ACC112 (cell line): ENCODE data around the gene SAMD7.
A peak's percentile ranks its signal among the peaks of the same experiment; 100 is the strongest.

ENCODE experiments used
- H2AFZ ChIP-seq: fragments of 200-600 bp; sonication (generic); one replicate; pipeline ENCODE4 v1.6.0; 2017; ENCODE audit warnings: antibody characterized with exemption, low read length; ENCODE audit not compliant: unreplicated experiment
- H3K27ac ChIP-seq: fragments of 200-600 bp; sonication (generic); 2 replicates; pipeline ENCODE4 v1.5.1; 2014; ENCODE audit warnings: low read depth, mild to moderate bottlenecking, antibody characterized with exemption, low read length, moderate library complexity
- H3K27me3 ChIP-seq: fragments of 200-600 bp; sonication (generic); 2 replicates; pipeline ENCODE4 v1.6.1; 2014; ENCODE audit warnings: mild to moderate bottlenecking, antibody characterized with exemption, low read length, moderate library complexity, mixed read lengths; ENCODE audit not compliant: insufficient read depth
- H3K36me3 ChIP-seq: fragments of 200-600 bp; sonication (generic); 2 replicates; pipeline ENCODE4 v1.6.1; 2016; ENCODE audit warnings: mild to moderate bottlenecking, antibody characterized with exemption, low read length, moderate library complexity, mixed read lengths; ENCODE audit not compliant: insufficient read depth
- H3K4me1 ChIP-seq: fragments of 200-600 bp; sonication (generic); one replicate; pipeline ENCODE4 v1.6.1; 2016; ENCODE audit warnings: low read length, mixed read lengths; ENCODE audit not compliant: insufficient read depth, unreplicated experiment, control insufficient read depth
- H3K4me3 ChIP-seq: fragments of 200-600 bp; sonication (generic); 2 replicates; pipeline ENCODE4 v1.5.1; 2014; ENCODE audit warnings: mild to moderate bottlenecking, low read depth, low read length
- H3K79me2 ChIP-seq: fragments of 200-600 bp; sonication (generic); one replicate; pipeline ENCODE4 v1.6.0; 2016; ENCODE audit warnings: low read length; ENCODE audit not compliant: control insufficient read depth, unreplicated experiment, insufficient read depth

Gene SAMD7

DNA sequence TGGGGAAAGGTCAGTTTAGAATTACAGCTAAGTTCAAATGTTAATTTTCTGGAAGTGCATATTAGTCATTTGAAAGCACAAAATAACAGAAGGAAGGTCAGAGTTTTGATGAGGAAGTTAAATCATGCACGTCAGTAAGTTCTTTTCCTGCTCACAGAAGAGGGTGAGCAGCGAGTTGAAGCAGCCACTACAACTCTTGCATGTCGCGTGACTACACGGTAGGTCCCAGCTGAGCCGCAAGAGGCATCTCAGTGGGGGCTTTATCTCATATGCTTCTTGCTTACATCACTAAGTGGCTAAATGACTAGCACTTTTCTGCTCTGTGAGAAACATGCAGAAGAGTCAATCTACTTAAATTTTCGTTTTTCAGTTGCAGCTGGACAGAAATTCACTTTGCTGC lies 33.9 kb downstream of the SAMD7 start:
- Histone ChIP-seq H3K79me2 (no peaks in the 10 kb centered on the region), H3K4me3 (no peak overlapping the region), H3K27me3 (peaks cover 11% of the 10 kb centered on the region; the same call in 1 of the 2 replicates), H3K36me3 (no peaks in the 10 kb centered on the region), H2AFZ (no peak overlapping the region), H3K27ac (no peak overlapping the region), H3K4me1 (no peaks in the 10 kb centered on the region)

DNA sequence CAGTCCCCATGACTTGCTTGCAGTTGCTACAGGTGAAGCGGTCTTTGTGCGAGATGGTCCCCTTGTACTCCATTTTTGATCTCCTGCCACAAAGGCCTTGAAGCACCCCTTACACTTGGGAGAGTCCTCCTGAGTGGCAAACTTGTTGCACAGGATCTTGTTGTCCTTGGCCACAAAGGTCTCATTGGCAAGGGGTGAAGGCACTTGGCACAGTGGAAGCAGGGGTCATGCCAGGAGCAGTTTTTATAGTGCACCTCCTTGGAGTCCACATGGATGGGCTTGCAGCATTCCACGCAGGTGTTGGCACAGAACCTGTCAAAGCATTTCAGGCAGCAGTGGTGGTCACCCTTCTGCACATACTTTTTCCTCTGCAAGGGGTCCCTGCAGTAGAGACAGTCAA lies 35.0 kb downstream of the SAMD7 start:
- Histone ChIP-seq H3K27me3 (peaks cover 11% of the 10 kb centered on the region; the same call in 1 of the 2 replicates), H3K4me3 (no peak overlapping the region), H3K36me3 (no peaks in the 10 kb centered on the region), H3K79me2 (no peaks in the 10 kb centered on the region), H3K27ac (no peak overlapping the region), H2AFZ (no peak overlapping the region), H3K4me1 (no peaks in the 10 kb centered on the region)

DNA sequence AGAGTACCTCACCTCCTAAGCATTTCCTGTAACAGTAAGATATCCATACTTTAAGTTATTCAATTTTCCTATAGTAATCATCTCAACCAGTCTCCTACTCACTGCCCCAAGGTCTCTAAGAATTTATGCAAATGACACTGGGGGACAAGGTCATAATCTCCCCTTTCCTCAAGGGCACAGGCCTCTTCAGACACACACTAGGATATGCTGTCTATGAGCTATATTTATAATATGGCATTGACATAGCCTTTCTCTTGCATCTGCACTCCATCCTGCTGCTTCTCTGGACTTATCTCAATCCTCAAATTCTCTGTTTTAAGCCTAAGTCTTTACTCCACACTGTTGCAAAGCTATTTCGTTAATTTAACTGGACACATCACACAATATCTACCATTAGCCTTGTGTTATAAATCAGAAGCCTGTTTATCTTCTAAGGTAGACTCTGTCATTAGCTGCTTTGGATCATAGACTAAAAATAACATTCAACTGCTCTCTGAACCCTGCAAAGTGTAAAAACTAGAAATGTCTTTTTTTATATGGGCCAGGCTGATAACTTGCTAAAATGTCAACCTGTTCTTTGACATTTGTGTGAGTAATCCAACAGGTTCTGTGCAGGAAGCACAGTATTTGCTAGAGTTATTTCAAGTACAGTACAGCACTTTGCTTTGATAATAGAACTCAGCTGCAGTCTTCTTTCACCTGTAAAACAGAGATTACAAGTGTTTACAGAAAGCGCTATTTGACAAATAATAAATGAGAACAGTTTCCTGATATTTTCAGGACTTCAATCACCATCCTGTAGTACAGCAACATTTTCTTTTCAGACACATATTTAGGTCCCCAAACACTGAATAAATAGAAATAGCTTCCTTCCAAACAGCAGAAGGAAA lies 37.4 kb downstream of the SAMD7 start:
- Histone ChIP-seq H3K36me3 (no peaks in the 10 kb centered on the region), H2AFZ (no peak overlapping the region), H3K27me3 (peaks cover 11% of the 10 kb centered on the region; the same call in 1 of the 2 replicates), H3K4me3 (no peak overlapping the region), H3K27ac (no peak overlapping the region), H3K79me2 (no peaks in the 10 kb centered on the region), H3K4me1 (no peaks in the 10 kb centered on the region)

- Histone ChIP-seq H3K79me2 (no peaks in the 10 kb centered on the region), H2AFZ (no peak overlapping the region), H3K4me3 (no peak overlapping the region), H3K27me3 (peaks cover 19% of the 10 kb centered on the region), H3K4me1 (no peaks in the 10 kb centered on the region), H3K36me3 (no peaks in the 10 kb centered on the region), H3K27ac (no peak overlapping the region)
Measured at GRCh38 chr3:169952045-169952444, 40.7 kb downstream of the SAMD7 start.

GRCh38 chr3:169953462-169954141 lies 42.2 kb downstream of the SAMD7 start:
- Histone ChIP-seq H3K4me1 (no peaks in the 10 kb centered on the region), H3K27me3 (peaks cover 33% of the 10 kb centered on the region), H2AFZ (no peak overlapping the region), H3K4me3 (no peak overlapping the region), H3K79me2 (no peaks in the 10 kb centered on the region), H3K27ac (no peak overlapping the region), H3K36me3 (no peaks in the 10 kb centered on the region)

DNA sequence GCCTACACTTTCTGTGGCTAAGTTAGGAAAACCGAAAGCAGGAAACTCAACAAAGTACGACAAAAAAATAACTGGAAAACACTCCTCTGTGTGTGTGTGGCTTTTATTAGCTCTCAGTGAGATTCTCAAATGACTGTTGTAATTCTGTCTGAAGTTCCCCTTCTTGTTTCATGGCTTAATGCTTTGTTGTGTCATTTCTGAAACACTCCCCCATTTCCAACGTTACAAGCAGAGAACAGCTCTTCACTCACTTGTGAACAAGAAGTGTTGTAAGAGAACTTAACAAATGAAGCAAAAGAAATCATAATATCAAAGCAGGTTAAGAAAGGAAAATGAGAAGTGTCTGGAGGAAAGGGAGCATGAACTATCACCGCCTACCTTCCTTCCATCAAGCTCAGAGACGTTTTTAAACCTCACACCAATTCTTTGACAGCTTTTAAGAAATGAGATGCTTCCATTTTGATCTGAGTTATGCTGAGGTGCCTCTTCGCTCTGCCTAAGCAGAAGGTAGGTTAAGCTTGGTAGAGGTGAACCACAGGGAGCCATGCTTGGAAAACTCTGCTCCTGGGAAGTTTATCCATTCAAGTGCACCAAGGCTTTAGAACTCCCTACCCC lies 42.9 kb downstream of the SAMD7 start:
- Histone ChIP-seq H3K4me3 (no peak overlapping the region), H3K36me3 (no peaks in the 10 kb centered on the region), H3K27me3 (peaks cover 36% of the 10 kb centered on the region), H3K27ac (no peak overlapping the region), H3K79me2 (no peaks in the 10 kb centered on the region), H2AFZ (no peak overlapping the region), H3K4me1 (no peaks in the 10 kb centered on the region)

GRCh38 chr3:169955406-169955805 lies 44.0 kb downstream of the SAMD7 start:
- Histone ChIP-seq H3K27me3 (peaks cover 44% of the 10 kb centered on the region), H3K36me3 (no peaks in the 10 kb centered on the region), H3K79me2 (no peaks in the 10 kb centered on the region), H2AFZ (no peak overlapping the region), H3K4me3 (no peak overlapping the region), H3K27ac (no peak overlapping the region), H3K4me1 (no peaks in the 10 kb centered on the region)

GRCh38 chr3:169964176-169964575 lies 52.8 kb downstream of the SAMD7 start:
- no peak overlapping the region for H3K4me3 ChIP-seq
- H3K36me3 ChIP-seq: no peaks in the 10 kb centered on the region
- peaks cover 9% of the 10 kb centered on the region; the same call in 1 of the 2 replicates for H3K27me3 ChIP-seq
- H3K79me2 ChIP-seq: peaks cover 32% of the 10 kb centered on the region
- H2AFZ ChIP-seq: no peak overlapping the region
- H3K27ac ChIP-seq: no peak overlapping the region
- peaks cover 5% of the 10 kb centered on the region for H3K4me1 ChIP-seq

DNA sequence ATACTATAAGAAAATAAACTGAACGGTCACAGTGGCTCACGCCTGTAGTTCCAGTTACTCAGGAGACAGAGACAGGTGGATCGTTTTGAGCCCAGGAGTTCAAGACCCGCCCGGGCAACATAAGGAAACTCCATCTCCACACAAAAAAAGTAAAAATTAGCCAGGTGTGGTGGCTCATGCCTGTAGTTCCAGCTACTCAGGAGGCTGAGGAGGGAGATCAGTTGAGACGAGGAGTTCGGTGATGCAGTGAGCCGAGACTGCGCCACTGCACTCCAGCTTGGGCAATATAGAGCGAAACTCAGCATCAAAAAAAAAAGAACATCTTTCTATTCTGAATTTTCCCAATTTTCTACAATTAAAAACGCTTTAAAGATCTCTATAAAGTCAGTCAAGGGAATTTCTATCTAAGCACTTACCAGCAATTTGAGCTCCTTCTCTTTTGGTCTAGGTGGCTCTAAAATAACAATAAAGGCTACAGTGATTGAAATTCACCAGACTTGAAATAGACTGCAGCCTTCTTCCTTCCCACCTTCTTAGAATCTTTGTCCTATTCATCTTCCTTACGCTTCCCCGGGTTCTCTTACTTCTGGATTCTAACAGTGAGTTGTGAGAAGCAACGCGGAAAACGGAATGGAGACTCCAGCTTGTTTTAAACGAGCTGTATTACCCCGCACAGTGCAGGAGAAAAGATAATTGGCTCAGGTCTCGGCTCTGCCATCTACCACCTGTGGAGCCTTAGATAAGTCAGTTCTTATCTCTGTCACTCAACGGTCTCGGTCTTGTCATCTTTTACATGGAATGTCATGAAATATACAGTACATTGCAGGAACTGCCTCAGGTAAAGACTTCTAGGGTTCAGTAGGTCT lies 54.4 kb downstream of the SAMD7 start:
- Histone ChIP-seq H3K36me3 (no peaks in the 10 kb centered on the region), H3K4me1 (peaks cover 14% of the 10 kb centered on the region), H2AFZ (peak overlapping the region; percentile 94), H3K79me2 (peaks cover 48% of the 10 kb centered on the region), H3K4me3 (peak overlapping the region; percentile 87), H3K27me3 (no peaks in the 10 kb centered on the region), H3K27ac (no peak overlapping the region)

DNA sequence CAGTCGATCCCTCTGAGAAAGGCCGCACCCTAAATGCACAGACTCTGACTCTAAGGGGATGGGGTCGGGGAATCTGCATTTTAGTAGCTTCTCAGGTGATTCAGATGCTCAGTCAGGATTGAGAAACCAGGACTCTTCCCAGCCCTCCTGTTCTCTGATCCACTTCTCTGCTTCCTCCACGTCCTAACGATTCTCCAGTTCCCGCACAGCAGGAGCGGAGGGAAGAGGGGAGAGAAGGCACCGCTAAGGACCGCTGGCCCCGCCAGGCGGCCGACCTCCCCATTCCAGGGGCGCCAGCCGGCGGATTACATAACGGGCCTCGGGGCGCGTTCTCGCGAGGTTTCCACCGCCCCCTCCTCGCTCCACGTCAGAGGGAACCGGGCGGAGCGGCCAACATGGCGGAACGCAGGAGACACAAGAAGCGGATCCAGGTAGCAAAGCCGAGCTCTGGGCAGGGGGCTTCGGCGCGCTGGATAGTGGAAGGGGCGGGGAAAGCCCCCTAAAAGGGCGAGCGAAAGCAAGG lies 55.1 kb downstream of the SAMD7 start, which contains the start of gene SEC62:
Gene SEC62, plus strand, starts transcription at position 380 of the 523 bp plus-strand sequence. Its CDS starts 16 bp downstream, at position 396.
- Histone ChIP-seq H3K4me3 (peak within 1 kb of the TSS; percentile 87), H2AFZ (peak within 1 kb of the TSS; percentile 94), H3K36me3 (no peaks in the 10 kb centered on the region), H3K79me2 (peaks cover 55% of the 10 kb centered on the region), H3K27me3 (no peaks in the 10 kb centered on the region), H3K27ac (peak within 1 kb of the TSS; percentile 61), H3K4me1 (peaks cover 19% of the 10 kb centered on the region)
